Measurements from ENCODE around the gene DBH.

- TF ChIP-seq PAX5 (IDR thresholded peaks at IDR 0.05; ENCODE audit: borderline replicate concordance, low read depth, low read length) (no peak), TAF1 (IDR thresholded peaks at IDR 0.05; ENCODE audit: borderline replicate concordance, low read depth, low read length) (no peak), PKNOX1 (IDR thresholded peaks at IDR 0.05) (no peak), BCLAF1 (IDR thresholded peaks at IDR 0.05) (no peak), JUND (IDR thresholded peaks at IDR 0.05; ENCODE audit: low read depth, low read length) (no peak), HSF1 (IDR thresholded peaks at IDR 0.05; ENCODE audit: low read depth, low read length) (no peak), NFYA (IDR thresholded peaks at IDR 0.05; ENCODE audit: borderline replicate concordance, low read depth, low read length) (no peak), ZNF687 (IDR thresholded peaks at IDR 0.05) (no peak), TCF7 (IDR thresholded peaks at IDR 0.05; ENCODE audit: borderline replicate concordance) (no peak), ASH2L (IDR thresholded peaks at IDR 0.05; ENCODE audit: borderline replicate concordance, low read depth) (no peak), CTCF (IDR thresholded peaks at IDR 0.05 in 2 of 3, conservative IDR thresholded peaks at IDR 0.05 in 1 of 3; ENCODE audit: control insufficient read depth in 2 of 3, extremely low read depth in 1 of 3, insufficient read depth in 1 of 3, low read depth in 3 of 3, low read length in 3 of 3) (no peak), RBBP5 (conservative IDR thresholded peaks at IDR 0.05) (no peak), ATF7 (IDR thresholded peaks at IDR 0.05; ENCODE audit: low read depth) (no peak)
These were observed 3.5 kb downstream of the DBH start for GRCh38 chr9:133639613-133640012.
